Effector memory CD4-positive, alpha-beta T cell (primary cell): ENCODE data around the gene NSG2.

Source experiments
- DNase-seq, 3 donors: peaks; one replicate each; pipeline ENCODE4 v3.0.0-alpha.2; 2020
- H3K27ac ChIP-seq: 2 replicates; pipeline ENCODE4 v1.7.0; 2013; ENCODE audit warnings: mild to moderate bottlenecking, low read length, moderate library complexity; ENCODE audit not compliant: insufficient read depth, poor library complexity, severe bottlenecking
- H3K27me3 ChIP-seq: replicated peaks from 2 replicates; pipeline ENCODE4 v1.7.0; 2013; ENCODE audit warnings: mild to moderate bottlenecking, low read length; ENCODE audit not compliant: insufficient read depth, control insufficient read depth, poor library complexity, severe bottlenecking
- H3K36me3 ChIP-seq: 2 replicates; pipeline ENCODE4 v1.7.0; 2013; ENCODE audit warnings: mild to moderate bottlenecking, low read length, moderate library complexity; ENCODE audit not compliant: control insufficient read depth, insufficient read depth
- H3K4me1 ChIP-seq: 2 replicates; pipeline ENCODE4 v1.7.0; 2013; ENCODE audit warnings: low read length, mild to moderate bottlenecking; ENCODE audit not compliant: control insufficient read depth, insufficient read depth, poor library complexity, severe bottlenecking
- H3K4me3 ChIP-seq: 2 replicates; pipeline ENCODE4 v1.7.0; 2013; ENCODE audit warnings: low read length, low read depth, mild to moderate bottlenecking; ENCODE audit not compliant: insufficient read depth, poor library complexity, severe bottlenecking
- H3K9me3 ChIP-seq: 2 replicates; pipeline ENCODE4 v1.7.0; 2013; ENCODE audit warnings: mild to moderate bottlenecking, low read length, moderate library complexity; ENCODE audit not compliant: control insufficient read depth

The NSG2 gene

GRCh38 chr5:174058433-174059122 is 13.1 kb downstream of the NSG2 start:
- H3K9me3 ChIP-seq = no peaks in the 10 kb centered on the region
- H3K27me3 ChIP-seq = no peaks in the 10 kb centered on the region
- H3K4me1 ChIP-seq = no peaks in the 10 kb centered on the region
- DNase-seq = no peak
- H3K27ac ChIP-seq = no peak overlapping the region
- H3K4me3 ChIP-seq = no peak overlapping the region
- H3K36me3 ChIP-seq = no peaks in the 10 kb centered on the region

- DNase-seq = no peak
- Histone ChIP-seq H3K4me1 (no peaks in the 10 kb centered on the region), H3K36me3 (no peaks in the 10 kb centered on the region), H3K9me3 (no peaks in the 10 kb centered on the region), H3K4me3 (no peak overlapping the region), H3K27me3 (no peaks in the 10 kb centered on the region), H3K27ac (no peak overlapping the region)
Measured at GRCh38 chr5:174059247-174059646, 13.7 kb downstream of the NSG2 start.

GRCh38 chr5:174063082-174063756 is 17.7 kb downstream of the NSG2 start:
- Histone ChIP-seq H3K27me3 (no peaks in the 10 kb centered on the region), H3K36me3 (no peaks in the 10 kb centered on the region), H3K4me3 (no peak overlapping the region), H3K27ac (no peak overlapping the region), H3K9me3 (no peaks in the 10 kb centered on the region), H3K4me1 (no peaks in the 10 kb centered on the region)
- DNase-seq = no peak

GRCh38 chr5:174064171-174064570 is 18.7 kb downstream of the NSG2 start:
- Histone ChIP-seq H3K27ac (no peak overlapping the region), H3K4me1 (no peaks in the 10 kb centered on the region), H3K27me3 (no peaks in the 10 kb centered on the region), H3K4me3 (no peak overlapping the region), H3K36me3 (no peaks in the 10 kb centered on the region), H3K9me3 (no peaks in the 10 kb centered on the region)
- no peak for DNase-seq

- Histone ChIP-seq H3K4me1 (no peaks in the 10 kb centered on the region), H3K36me3 (no peaks in the 10 kb centered on the region), H3K9me3 (no peaks in the 10 kb centered on the region), H3K27ac (no peak overlapping the region), H3K4me3 (no peak overlapping the region), H3K27me3 (no peaks in the 10 kb centered on the region)
- no peak for DNase-seq
Measured at GRCh38 chr5:174065528-174066197, 20.2 kb downstream of the NSG2 start.

- Histone ChIP-seq H3K4me1 (no peaks in the 10 kb centered on the region), H3K9me3 (no peaks in the 10 kb centered on the region), H3K36me3 (no peaks in the 10 kb centered on the region), H3K27me3 (no peaks in the 10 kb centered on the region), H3K4me3 (no peak overlapping the region), H3K27ac (no peak overlapping the region)
- DNase-seq = no peak
Measured at GRCh38 chr5:174067499-174067898, 22.0 kb downstream of the NSG2 start.

GRCh38 chr5:174071484-174071883 is 26.0 kb downstream of the NSG2 start:
- DNase-seq = no peak
- H3K4me1 ChIP-seq = no peaks in the 10 kb centered on the region
- H3K36me3 ChIP-seq = no peaks in the 10 kb centered on the region
- no peak overlapping the region for H3K27ac ChIP-seq
- no peaks in the 10 kb centered on the region for H3K27me3 ChIP-seq
- no peaks in the 10 kb centered on the region for H3K9me3 ChIP-seq
- no peak overlapping the region for H3K4me3 ChIP-seq

GRCh38 chr5:174073122-174073660 is 27.7 kb downstream of the NSG2 start:
- Histone ChIP-seq H3K4me1 (no peaks in the 10 kb centered on the region), H3K27ac (no peak overlapping the region), H3K4me3 (no peak overlapping the region), H3K27me3 (no peaks in the 10 kb centered on the region), H3K9me3 (no peaks in the 10 kb centered on the region), H3K36me3 (no peaks in the 10 kb centered on the region)
- no peak for DNase-seq

GRCh38 chr5:174074369-174074768 is 28.9 kb downstream of the NSG2 start:
- no peak overlapping the region for H3K4me3 ChIP-seq
- DNase-seq = no peak
- H3K9me3 ChIP-seq = no peaks in the 10 kb centered on the region
- H3K27me3 ChIP-seq = no peaks in the 10 kb centered on the region
- no peak overlapping the region for H3K27ac ChIP-seq
- no peaks in the 10 kb centered on the region for H3K4me1 ChIP-seq
- H3K36me3 ChIP-seq = no peaks in the 10 kb centered on the region

GRCh38 chr5:174078416-174078815 is 32.9 kb downstream of the NSG2 start:
- no peak for DNase-seq
- H3K4me3 ChIP-seq = no peak overlapping the region
- H3K36me3 ChIP-seq = no peaks in the 10 kb centered on the region
- H3K27ac ChIP-seq = no peak overlapping the region
- H3K27me3 ChIP-seq = no peaks in the 10 kb centered on the region
- H3K9me3 ChIP-seq = no peaks in the 10 kb centered on the region
- no peaks in the 10 kb centered on the region for H3K4me1 ChIP-seq
